Germinal center (tissue), 1 donor: Measurements from ENCODE around the gene RNASEH2C.
"Not testable (repeated sequence)": the region's sequence is repeated elsewhere in the genome, so short reads cannot be mapped to it uniquely, and the experiment has no call there.

ENCODE experiments used
- DNase-seq: peaks from one replicate; pipeline ENCODE4 v3.0.0; 2012; ENCODE audit warnings: mixed read lengths, low spot score

The RNASEH2C gene

DNA sequence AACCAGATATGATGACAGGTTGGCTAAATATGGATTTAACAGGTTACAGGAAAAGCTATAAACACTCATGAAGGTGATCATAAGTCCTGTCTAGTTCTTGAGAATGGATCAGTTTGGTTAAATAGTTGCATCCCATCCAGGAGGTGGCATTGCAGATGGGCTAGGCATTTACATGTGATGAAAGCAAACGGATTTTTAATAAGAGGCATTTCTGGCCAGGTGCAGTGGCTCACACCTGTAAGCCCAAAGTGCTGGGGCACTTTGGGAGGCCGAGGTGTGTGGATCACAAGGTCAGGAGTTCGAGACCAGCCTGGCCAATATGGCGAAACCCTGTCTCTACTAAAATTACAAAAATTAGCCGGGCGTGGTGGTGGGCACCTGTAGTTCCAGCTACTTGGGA is 37.1 kb downstream of the RNASEH2C start:
- not testable (repeated sequence) for DNase-seq

GRCh38 chr11:65680192-65680743 is 40.3 kb downstream of the RNASEH2C start:
- DNase-seq, result no peak

- DNase-seq, result no peak
Measured at GRCh38 chr11:65672982-65673381, 47.6 kb downstream of the RNASEH2C start.

- no peak for DNase-seq
Measured at GRCh38 chr11:65672180-65672860, 48.3 kb downstream of the RNASEH2C start.
